ENCODE results near the gene CLIP1. TPM values are rescaled to one million over a fixed set of nuclear protein-coding genes. Genes with fewer than 3 reads are reported as not detected.
A peak's percentile ranks its signal among the peaks of the same experiment; 100 is the strongest.
"Not testable (repeated sequence)": the region's sequence is repeated elsewhere in the genome, so short reads cannot be mapped to it uniquely, and the experiment has no call there.

CLIP1 gene
- total RNA-seq, 2 donors from 2014 or later: 35.4 to 65.8 TPM

DNA sequence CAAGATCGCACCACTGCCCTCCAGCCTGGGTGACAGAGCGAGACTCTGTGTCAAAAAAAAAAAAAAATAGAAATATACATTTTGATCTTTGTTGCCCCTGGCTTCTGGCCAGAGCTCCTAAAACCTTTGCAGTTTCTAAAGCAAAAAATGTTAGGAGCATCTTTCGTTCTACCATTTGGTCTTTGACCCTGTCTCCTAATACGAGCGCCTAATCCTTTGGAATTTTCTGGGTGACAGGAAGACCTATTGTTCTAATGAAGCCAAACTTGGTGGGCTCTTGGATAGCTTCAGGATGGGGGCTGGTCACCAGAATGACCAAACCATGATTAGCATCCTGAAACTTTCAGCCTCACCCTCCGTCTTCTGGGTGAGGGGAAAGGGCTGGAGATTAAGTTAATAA lies 32.3 kb upstream of the CLIP1 start:
- Histone ChIP-seq H3K27ac (no peak overlapping the region), H3K9ac (ENCODE audit: low read depth in 2 of 2, low read length in 2 of 2) (no peak overlapping the region), H3K36me3 (no peaks in the 10 kb centered on the region), H3K4me3 (no peak overlapping the region), H3K27me3 (no peaks in the 10 kb centered on the region), H3K4me1 (peaks cover 4% of the 10 kb centered on the region), H3K9me3 (no peaks in the 10 kb centered on the region)
- TF ChIP-seq, protein P1, sequence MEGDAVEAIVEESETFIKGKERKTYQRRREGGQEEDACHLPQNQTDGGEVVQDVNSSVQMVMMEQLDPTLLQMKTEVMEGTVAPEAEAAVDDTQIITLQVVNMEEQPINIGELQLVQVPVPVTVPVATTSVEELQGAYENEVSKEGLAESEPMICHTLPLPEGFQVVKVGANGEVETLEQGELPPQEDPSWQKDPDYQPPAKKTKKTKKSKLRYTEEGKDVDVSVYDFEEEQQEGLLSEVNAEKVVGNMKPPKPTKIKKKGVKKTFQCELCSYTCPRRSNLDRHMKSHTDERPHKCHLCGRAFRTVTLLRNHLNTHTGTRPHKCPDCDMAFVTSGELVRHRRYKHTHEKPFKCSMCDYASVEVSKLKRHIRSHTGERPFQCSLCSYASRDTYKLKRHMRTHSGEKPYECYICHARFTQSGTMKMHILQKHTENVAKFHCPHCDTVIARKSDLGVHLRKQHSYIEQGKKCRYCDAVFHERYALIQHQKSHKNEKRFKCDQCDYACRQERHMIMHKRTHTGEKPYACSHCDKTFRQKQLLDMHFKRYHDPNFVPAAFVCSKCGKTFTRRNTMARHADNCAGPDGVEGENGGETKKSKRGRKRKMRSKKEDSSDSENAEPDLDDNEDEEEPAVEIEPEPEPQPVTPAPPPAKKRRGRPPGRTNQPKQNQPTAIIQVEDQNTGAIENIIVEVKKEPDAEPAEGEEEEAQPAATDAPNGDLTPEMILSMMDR (IDR thresholded peaks at IDR 0.05): no peak
- DNase-seq: no peak
- intact Hi-C loops (cut with DNase I): no loop called here

DNA sequence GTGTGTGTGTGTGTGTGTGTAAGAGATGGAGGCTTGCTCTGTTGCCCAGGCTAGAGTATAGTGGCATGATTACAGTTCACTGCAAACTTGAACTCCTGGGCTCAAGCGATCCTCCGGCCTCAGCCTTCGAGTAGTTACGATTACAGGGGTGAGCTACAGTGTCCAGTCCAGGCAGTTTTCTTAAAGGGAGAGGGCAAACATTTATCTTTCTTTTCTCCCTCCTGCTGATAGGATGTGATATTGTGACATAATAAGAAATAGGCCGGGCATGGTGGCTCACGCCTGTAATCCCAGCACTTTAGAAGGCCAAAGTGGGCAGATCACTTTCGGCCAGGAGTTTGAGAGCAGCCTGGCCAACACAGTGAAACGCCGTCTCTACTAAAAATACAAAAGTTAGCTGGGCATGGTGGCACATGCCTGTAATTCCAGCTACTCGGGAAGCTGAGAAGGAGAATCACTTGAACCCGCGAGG lies 31.8 kb upstream of the CLIP1 start:
- Histone ChIP-seq H3K27ac (no peak overlapping the region), H3K9ac (ENCODE audit: low read depth in 2 of 2, low read length in 2 of 2) (no peak overlapping the region)

DNA sequence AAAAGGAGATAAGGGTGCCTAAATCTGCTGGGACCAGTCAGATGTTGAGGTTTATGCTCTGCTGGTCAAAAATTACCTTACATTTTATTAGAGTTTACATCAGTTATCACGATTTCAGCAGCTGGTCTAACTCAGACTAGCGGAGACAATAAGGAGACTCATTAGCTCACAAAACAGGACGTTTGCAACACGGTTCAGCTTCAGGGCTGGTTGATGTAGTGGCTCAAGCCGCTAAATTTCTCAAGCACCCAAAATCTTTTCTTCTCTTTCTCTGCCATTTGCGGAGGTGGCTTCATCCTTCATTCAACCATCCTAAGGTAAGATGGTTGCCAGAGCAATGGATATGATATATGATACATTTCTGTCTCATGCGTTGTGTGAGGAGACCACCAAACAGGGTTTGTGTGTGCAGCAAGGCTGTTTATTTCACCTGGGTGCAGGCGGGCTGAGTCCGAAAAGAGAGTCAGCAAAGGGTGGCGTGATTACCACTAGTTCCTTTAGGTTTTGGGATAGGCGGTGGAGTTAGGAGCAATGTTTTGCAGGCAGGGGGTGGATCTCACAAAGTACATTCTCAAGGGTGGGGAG lies 30.3 kb upstream of the CLIP1 start:
- Histone ChIP-seq H3K9me3 (no peaks in the 10 kb centered on the region), H3K4me1 (peaks cover 4% of the 10 kb centered on the region), H3K4me3 (no peak overlapping the region), H3K9ac (ENCODE audit: low read depth in 2 of 2, low read length in 2 of 2) (no peak overlapping the region), H3K36me3 (no peaks in the 10 kb centered on the region), H3K27ac (no peak overlapping the region), H3K27me3 (no peaks in the 10 kb centered on the region)
- TF ChIP-seq, protein P1 (IDR thresholded peaks at IDR 0.05): no peak
- intact Hi-C loops (cut with DNase I): no loop called here
- DNase-seq: no peak

More for the DNA sequence above, 31.8 kb upstream of the CLIP1 start:
- Histone ChIP-seq H3K4me1 (peaks cover 4% of the 10 kb centered on the region), H3K9me3 (no peaks in the 10 kb centered on the region), H3K36me3 (no peaks in the 10 kb centered on the region), H3K27me3 (no peaks in the 10 kb centered on the region), H3K4me3 (no peak overlapping the region)
- TF ChIP-seq, protein P1 (IDR thresholded peaks at IDR 0.05): no peak
- intact Hi-C loops (cut with DNase I): no loop called here
- DNase-seq: no peak

DNA sequence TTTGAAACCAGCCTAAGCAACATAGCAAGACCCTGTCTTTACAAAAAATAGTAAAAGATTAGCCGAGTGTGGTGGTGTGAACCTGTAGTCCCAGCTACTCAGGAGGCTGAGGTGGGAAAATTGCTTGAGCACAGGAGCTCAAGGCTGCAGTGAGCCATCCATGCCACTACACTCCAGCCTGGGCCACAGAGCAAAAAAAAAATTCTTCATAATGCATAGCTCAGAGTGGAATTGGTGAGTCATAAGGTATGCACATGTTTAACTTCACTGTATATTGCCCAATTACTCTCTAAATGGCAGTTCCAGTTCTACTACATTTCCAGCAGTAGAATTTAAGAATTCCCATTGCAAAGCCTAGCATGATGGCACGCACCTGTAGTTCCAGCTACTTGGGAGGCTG lies 26.8 kb upstream of the CLIP1 start:
- peak; percentile 36 for DNase-seq
- Histone ChIP-seq H3K27me3 (no peaks in the 10 kb centered on the region), H3K27ac (no peak overlapping the region), H3K9me3 (no peaks in the 10 kb centered on the region), H3K36me3 (no peaks in the 10 kb centered on the region), H3K9ac (ENCODE audit: low read depth in 2 of 2, low read length in 2 of 2) (no peak overlapping the region), H3K4me3 (no peak overlapping the region), H3K4me1 (peaks cover 4% of the 10 kb centered on the region)
- intact Hi-C loops (cut with DNase I): no loop called here
- TF ChIP-seq, protein P1 (IDR thresholded peaks at IDR 0.05): no peak

DNA sequence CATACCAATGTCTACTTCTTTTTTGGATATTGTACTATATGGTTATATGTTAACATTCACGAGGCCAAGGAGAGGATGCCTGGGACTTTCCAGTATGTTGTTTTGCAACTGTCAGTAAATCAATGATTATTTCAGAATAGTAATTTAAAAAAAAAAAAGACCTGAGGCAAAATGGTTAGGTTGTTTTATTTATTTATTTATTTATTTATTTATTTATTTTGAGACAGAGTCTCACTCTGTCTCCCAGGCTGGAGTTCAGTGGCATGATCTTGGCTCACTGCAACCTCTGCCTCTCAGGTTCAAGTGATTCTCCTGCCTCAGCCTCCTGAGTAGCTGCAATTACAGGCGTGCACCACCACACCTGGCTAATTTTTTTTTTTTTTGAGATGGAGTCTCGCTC lies 25.4 kb upstream of the CLIP1 start:
- H3K4me1 ChIP-seq; DNase-seq; H3K27ac ChIP-seq; H3K9me3 ChIP-seq; H3K27me3 ChIP-seq; H3K4me3 ChIP-seq; intact Hi-C loops (cut with DNase I); H3K9ac ChIP-seq (ENCODE audit: low read depth in 2 of 2, low read length in 2 of 2); H3K36me3 ChIP-seq: not testable (repeated sequence)

DNA sequence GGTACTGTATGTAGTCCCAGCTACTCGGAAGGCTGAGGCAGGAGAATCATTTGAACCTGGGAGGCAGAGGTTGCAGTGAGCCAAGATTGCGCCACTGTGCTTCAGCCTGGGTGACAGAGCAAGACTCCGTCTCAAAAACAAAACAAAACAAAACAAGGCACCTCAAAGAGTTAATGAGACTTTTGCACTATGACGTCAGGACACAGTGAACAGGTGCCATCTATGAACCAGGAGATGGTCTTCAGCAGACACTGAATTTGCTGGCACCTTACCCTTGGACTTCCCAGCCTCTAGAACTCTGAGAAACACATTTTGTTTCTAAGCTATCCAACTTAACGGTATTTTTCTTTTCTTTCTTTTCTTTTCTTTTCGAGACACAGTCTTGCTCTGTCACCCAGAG lies 23.9 kb upstream of the CLIP1 start:
- intact Hi-C loops (cut with DNase I); H3K27me3 ChIP-seq; H3K9me3 ChIP-seq; H3K4me1 ChIP-seq; DNase-seq; H3K4me3 ChIP-seq; H3K9ac ChIP-seq (ENCODE audit: low read depth in 2 of 2, low read length in 2 of 2); H3K36me3 ChIP-seq; H3K27ac ChIP-seq: not testable (repeated sequence)

DNA sequence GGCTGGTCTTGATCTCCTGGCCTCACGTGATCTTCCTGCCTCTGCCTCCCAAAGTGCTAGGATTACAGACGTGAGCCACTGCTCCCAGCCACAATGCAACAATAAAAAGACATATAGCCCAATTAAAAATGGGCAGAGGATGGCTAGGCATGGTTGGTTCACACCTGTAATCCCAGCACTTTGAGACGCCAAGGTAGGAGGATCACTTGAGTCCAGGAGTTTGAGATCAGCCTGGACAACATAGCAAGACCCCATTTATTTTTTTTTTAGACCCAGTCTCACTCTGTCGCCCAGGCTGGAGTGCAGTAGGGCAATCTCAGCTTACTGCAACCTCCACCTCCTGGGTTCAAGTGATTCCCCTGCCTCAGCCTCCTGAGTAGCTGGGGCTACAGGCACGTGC lies 21.6 kb upstream of the CLIP1 start:
- H3K9me3 ChIP-seq; H3K4me3 ChIP-seq; H3K36me3 ChIP-seq; H3K27ac ChIP-seq; H3K9ac ChIP-seq (ENCODE audit: low read depth in 2 of 2, low read length in 2 of 2); DNase-seq; H3K4me1 ChIP-seq; intact Hi-C loops (cut with DNase I); H3K27me3 ChIP-seq: not testable (repeated sequence)

DNA sequence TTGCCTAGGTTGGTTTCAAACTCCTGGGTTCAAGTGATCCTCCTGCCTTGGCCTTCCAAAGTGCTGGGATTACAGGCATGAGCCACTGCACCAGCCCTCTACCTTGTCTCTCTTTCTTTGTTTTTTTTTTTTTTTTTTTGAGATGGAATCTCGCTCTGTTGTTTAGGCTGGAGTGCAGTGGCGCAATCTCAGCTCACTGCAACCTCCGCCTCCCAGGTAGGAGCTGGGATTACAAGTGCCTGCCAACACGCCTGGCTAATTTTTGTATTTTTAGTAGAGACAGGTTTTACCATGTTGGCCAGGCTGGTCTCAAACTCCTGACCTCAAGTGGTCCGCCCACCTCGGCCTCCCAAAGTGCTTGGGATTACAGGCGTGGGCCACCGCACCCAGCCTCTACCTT lies 16.4 kb upstream of the CLIP1 start:
- H3K36me3 ChIP-seq; H3K9me3 ChIP-seq; H3K27me3 ChIP-seq; H3K4me1 ChIP-seq; H3K27ac ChIP-seq; DNase-seq; H3K4me3 ChIP-seq; intact Hi-C loops (cut with DNase I); H3K9ac ChIP-seq (ENCODE audit: low read depth in 2 of 2, low read length in 2 of 2): not testable (repeated sequence)
